SU-DHL-6 (cell line): Measurements from ENCODE around the gene NRARP.

Experiments
- H2AFZ ChIP-seq: fragments of 200-600 bp; sonication (generic); 2 replicates; pipeline ENCODE4 v1.6.1; 2014; ENCODE audit warnings: low read depth, mild to moderate bottlenecking, moderate library complexity, mixed read lengths, antibody characterized with exemption, low read length; ENCODE audit not compliant: severe bottlenecking
- H3F3A ChIP-seq: fragments of 200-600 bp; shearing (Covaris generic); 2 replicates; pipeline ENCODE4 v1.6.0; 2016; ENCODE audit warnings: antibody characterized with exemption, mild to moderate bottlenecking; ENCODE audit not compliant: insufficient read depth
- H3K27ac ChIP-seq: fragments of 200-600 bp; sonication (generic); 2 replicates; pipeline ENCODE4 v1.5.1; 2016; ENCODE audit warnings: low read depth, mild to moderate bottlenecking, low read length, moderate library complexity, mixed read lengths
- H3K27me3 ChIP-seq: fragments of 200-600 bp; sonication (generic), shearing (Covaris generic); 2 replicates; pipeline ENCODE4 v1.6.0; 2014; ENCODE audit warnings: mild to moderate bottlenecking, low read length
- H3K36me3 ChIP-seq: fragments of 200-600 bp; sonication (generic); 2 replicates; pipeline ENCODE4 v1.6.1; 2014; ENCODE audit warnings: mild to moderate bottlenecking, low read length, mixed read lengths
- H3K4me2 ChIP-seq: fragments of 300-600, 200-600 bp; shearing (Covaris generic), sonication (generic); 2 replicates; pipeline ENCODE4 v1.6.0; 2014; ENCODE audit warnings: low read length, low read depth, mild to moderate bottlenecking; ENCODE audit not compliant: poor library complexity, severe bottlenecking
- H3K4me3 ChIP-seq: fragments of 200-600 bp; sonication (generic); 2 replicates; pipeline ENCODE4 v1.5.1; 2014; ENCODE audit warnings: antibody characterized with exemption, low read length, mild to moderate bottlenecking, mixed read lengths; ENCODE audit not compliant: insufficient read depth, poor library complexity, severe bottlenecking
- H3K79me2 ChIP-seq: fragments of 200-600 bp; sonication (generic); 2 replicates; pipeline ENCODE4 v1.6.1; 2014; ENCODE audit warnings: mild to moderate bottlenecking, low read length, moderate library complexity; ENCODE audit not compliant: insufficient read depth
- H3K9ac ChIP-seq: fragments of 200-600 bp; sonication (generic); 2 replicates; pipeline ENCODE4 v1.7.0; 2014; ENCODE audit warnings: mild to moderate bottlenecking, low read length
- H3K9me2 ChIP-seq: fragments of 200-600 bp; sonication (generic); replicated peaks from 2 replicates; pipeline ENCODE4 v1.6.1; 2014; ENCODE audit warnings: low read length; ENCODE audit not compliant: insufficient read depth
- H3K9me3 ChIP-seq: fragments of 200-600 bp; sonication (generic); 2 replicates; pipeline ENCODE4 v1.6.1; 2014; ENCODE audit warnings: low read length, mixed read lengths; ENCODE audit not compliant: insufficient read depth
- H4K20me1 ChIP-seq: fragments of 200-600 bp; sonication (generic); 2 replicates; pipeline ENCODE4 v1.6.1; 2014; ENCODE audit warnings: low read depth, mild to moderate bottlenecking, antibody characterized with exemption, low read length, moderate library complexity, mixed read lengths
- CTCF ChIP-seq: fragments of 200-600 bp; sonication (generic); IDR thresholded peaks from one replicate; pipeline ENCODE4 v1.5.1; 2017; ENCODE audit warnings: antibody characterized with exemption, mild to moderate bottlenecking, low read length, moderate library complexity; ENCODE audit not compliant: insufficient read depth, poor library complexity, severe bottlenecking
- EZH2phosphoT487 ChIP-seq: fragments of 200-600 bp; sonication (generic), shearing (Covaris generic); conservative IDR thresholded peaks from 2 replicates; pipeline ENCODE4 v1.6.1; 2018; ENCODE audit warnings: mild to moderate bottlenecking, antibody characterized with exemption, low read length, moderate library complexity, mixed read lengths

Gene NRARP

GRCh38 chr9:137301081-137301947 lies 757 bp downstream of the NRARP start:
- no peak overlapping the region for H3K9ac ChIP-seq
- H3K27me3 ChIP-seq: no peaks in the 10 kb centered on the region
- no peak overlapping the region for H2AFZ ChIP-seq
- H3F3A ChIP-seq: 0 out of 2 replicates have a peak, but pooled peaks cover 2% of the 10 kb centered on the region
- no peaks in the 10 kb centered on the region for H3K9me2 ChIP-seq
- H3K4me3 ChIP-seq: peak overlapping the region; percentile 21
- no peaks in the 10 kb centered on the region for H3K79me2 ChIP-seq
- H4K20me1 ChIP-seq: no peaks in the 10 kb centered on the region
- peak overlapping the region; percentile 39 for H3K4me2 ChIP-seq
- no peak overlapping the region for H3K27ac ChIP-seq
- no peaks in the 10 kb centered on the region for H3K36me3 ChIP-seq
- no peaks in the 10 kb centered on the region for H3K9me3 ChIP-seq
- TF ChIP-seq EZH2phosphoT487 (no peak), CTCF (no peak)

- H3F3A ChIP-seq: 0 out of 2 replicates have a peak, but pooled peaks cover 2% of the 10 kb centered on the region
- H3K9me3 ChIP-seq: no peaks in the 10 kb centered on the region
- H4K20me1 ChIP-seq: no peaks in the 10 kb centered on the region
- peak overlapping the region; percentile 17 for H3K4me2 ChIP-seq
- H3K9me2 ChIP-seq: no peaks in the 10 kb centered on the region
- no peak overlapping the region for H3K9ac ChIP-seq
- H3K27ac ChIP-seq: no peak overlapping the region
- no peaks in the 10 kb centered on the region for H3K27me3 ChIP-seq
- no peaks in the 10 kb centered on the region for H3K36me3 ChIP-seq
- H3K4me3 ChIP-seq: no peak overlapping the region
- no peaks in the 10 kb centered on the region for H3K79me2 ChIP-seq
- TF ChIP-seq EZH2phosphoT487: no peak
- TF ChIP-seq CTCF: no peak
- no peak overlapping the region for H2AFZ ChIP-seq
These were observed 1.4 kb downstream of the NRARP start for GRCh38 chr9:137300567-137301080.

GRCh38 chr9:137299938-137300337 lies 2.1 kb downstream of the NRARP start:
- H3K36me3 ChIP-seq: no peaks in the 10 kb centered on the region
- 0 out of 2 replicates have a peak, but pooled peaks cover 2% of the 10 kb centered on the region for H3F3A ChIP-seq
- H3K9me2 ChIP-seq: no peaks in the 10 kb centered on the region
- no peaks in the 10 kb centered on the region for H4K20me1 ChIP-seq
- no peaks in the 10 kb centered on the region for H3K79me2 ChIP-seq
- H2AFZ ChIP-seq: no peak overlapping the region
- H3K9me3 ChIP-seq: no peaks in the 10 kb centered on the region
- no peak for TF ChIP-seq EZH2phosphoT487
- TF ChIP-seq CTCF: no peak
- no peak overlapping the region for H3K27ac ChIP-seq
- H3K27me3 ChIP-seq: no peaks in the 10 kb centered on the region
- H3K4me2 ChIP-seq: no peak overlapping the region
- H3K9ac ChIP-seq: no peak overlapping the region
- H3K4me3 ChIP-seq: no peak overlapping the region
